Aorta (tissue), 5 donors: ENCODE data around the gene BIK. TPM values are rescaled to one million over a fixed set of nuclear protein-coding genes. Genes with fewer than 3 reads are reported as not detected.
"Not testable (repeated sequence)": the region's sequence is repeated elsewhere in the genome, so short reads cannot be mapped to it uniquely, and the experiment has no call there.

Experiments used
- ATAC-seq: fragments of 200-7000 bp; cut with Tn5 transposase; one replicate; pipeline ENCODE4 v1.9.1; 2022; ENCODE audit warnings: moderate library complexity; ENCODE audit not compliant: low FRiP score
- DNase-seq, 2 donors: peaks; one replicate each; pipeline ENCODE4 v3.0.0-alpha.2; 2020
- H3K27ac ChIP-seq, 2 donors: one replicate each; pipeline ENCODE4 v1.5.1; 2013; ENCODE audit warnings: low read length in 2 of 2, mild to moderate bottlenecking in 2 of 2, moderate library complexity in 2 of 2, control low read depth in 1 of 2, inconsistent platforms in 1 of 2, low read depth in 1 of 2
- H3K27me3 ChIP-seq, 2 donors: one replicate each; pipeline ENCODE4 v1.6.1; 2013; ENCODE audit warnings: control low read depth in 1 of 2, low read length in 1 of 2, mild to moderate bottlenecking in 1 of 2, moderate library complexity in 1 of 2; ENCODE audit not compliant: insufficient read depth in 2 of 2, control insufficient read depth in 1 of 2
- H3K36me3 ChIP-seq, 2 donors: one replicate each; pipeline ENCODE4 v1.6.1; 2013; ENCODE audit warnings: control low read depth in 1 of 2, low read length in 1 of 2, mild to moderate bottlenecking in 1 of 2; ENCODE audit not compliant: insufficient read depth in 2 of 2, control insufficient read depth in 1 of 2
- H3K4me1 ChIP-seq, 2 donors: one replicate each; pipeline ENCODE4 v1.6.1; 2013; ENCODE audit warnings: low read length in 2 of 2, control low read depth in 1 of 2, mild to moderate bottlenecking in 1 of 2, moderate library complexity in 1 of 2; ENCODE audit not compliant: insufficient read depth in 2 of 2, control insufficient read depth in 1 of 2
- H3K4me3 ChIP-seq, 2 donors: one replicate each; pipeline ENCODE4 v1.5.1; 2013; ENCODE audit warnings: low read length in 2 of 2, control low read depth in 1 of 2, mild to moderate bottlenecking in 1 of 2
- H3K9me3 ChIP-seq: one replicate; pipeline ENCODE4 v1.6.1; 2013; ENCODE audit warnings: mild to moderate bottlenecking, low read length; ENCODE audit not compliant: control insufficient read depth
- WGBS, 2 donors: extraction: QIAGEN DNeasy Blood & Tissue Kit; methylation state at CpG; one replicate each; pipeline ENCODE4 v1.1.7; 2013; 5-methylcytosine and 5-hydroxymethylcytosine counted together
- intact Hi-C, 2 donors: fragments of 100-400 bp; cut with DNase I; formaldehyde crosslinking; loops; one replicate each; pipeline versions ENCODE4 v1.14.2 to v1.15.0; 2022
- polyA plus RNA-seq, 2 donors: library from polyadenylated mRNA; stranded (reverse); fragments of 200-250 nt; gene quantifications; one replicate each; pipeline ENCODE4 v1.2.3, GENCODE V29; 2013
- total RNA-seq, 2 donors: library from RNA; stranded (reverse); fragmentation: NEBNext Ultra II Directional; extraction: Animal tissue kit (Norgen Biotek cat#: 25700); gene quantifications; one replicate each; pipeline ENCODE4 v1.2.1, GENCODE V29; 2021
- donor health status: healthy with polysubstance abuse.
- donor health status: Bipolar disorder and iron deficiency.
- donor health status: DM: no; HTN: no; CAD: no.
- donor health status: DM: no; HTN: no; CAD: no.
- donor health status: DM: yes; HTN: yes; CAD: no.

BIK gene
- total and polyA plus RNA-seq, 4 donors = 0.23 to 1.6 TPM; not detected in 2

DNA sequence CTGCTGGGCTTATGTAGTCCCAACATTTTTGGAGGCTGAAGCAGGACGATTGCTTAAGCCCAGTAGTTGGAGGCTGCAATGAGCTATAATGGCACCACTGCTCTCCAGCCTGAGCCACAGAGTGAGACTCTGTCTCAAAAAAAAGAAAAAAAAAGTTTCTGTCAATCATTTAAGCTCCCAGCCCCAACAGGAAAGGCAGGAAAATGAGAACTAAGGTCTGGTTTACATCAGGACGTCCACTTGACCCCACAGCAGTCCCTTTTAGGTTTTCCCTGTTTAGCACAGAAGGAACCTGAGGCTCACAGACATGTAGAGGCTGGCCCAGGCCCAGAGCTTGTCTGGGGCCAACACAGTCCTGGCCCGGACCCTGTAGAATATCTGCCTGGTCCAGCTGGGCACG, 12.2 kb upstream of the BIK start:
- DNase-seq (no peak), ATAC-seq (no peak)
- no peaks in the 10 kb centered on the region for H3K36me3 ChIP-seq
- no peaks in the 10 kb centered on the region for H3K4me1 ChIP-seq
- no peak overlapping the region for H3K27ac ChIP-seq
- no peak overlapping the region for H3K4me3 ChIP-seq
- peaks cover 2% of the 10 kb centered on the region for H3K9me3 ChIP-seq
- 43 to 63% methylated on average over 4 of the region's 4 CpGs for WGBS, 2 donors
- intact Hi-C loops = no loop called here
- H3K27me3 ChIP-seq = no peaks in the 10 kb centered on the region

- intact Hi-C loops = no loop called here
- Histone ChIP-seq H3K27me3 (no peaks in the 10 kb centered on the region), H3K27ac (no peak overlapping the region), H3K4me1 (no peaks in the 10 kb centered on the region), H3K36me3 (no peaks in the 10 kb centered on the region), H3K4me3 (no peak overlapping the region), H3K9me3 (peaks cover 2% of the 10 kb centered on the region)
- WGBS, 2 donors = 66 to 72% methylated on average over 4 of the region's 4 CpGs
- ATAC-seq = no peak
- no peak for DNase-seq
Observed at GRCh38 chr22:43099095-43099494, 11.5 kb upstream of the BIK start.

GRCh38 chr22:43100225-43100624, 10.3 kb upstream of the BIK start:
- no peak overlapping the region for H3K4me3 ChIP-seq
- H3K4me1 ChIP-seq = no peaks in the 10 kb centered on the region
- H3K27me3 ChIP-seq = no peaks in the 10 kb centered on the region
- ATAC-seq (no peak), DNase-seq (no peak)
- 73% methylated on average over 5 of the region's 5 CpGs for WGBS, 2 donors
- peaks cover 2% of the 10 kb centered on the region for H3K9me3 ChIP-seq
- H3K27ac ChIP-seq = no peak overlapping the region
- no peaks in the 10 kb centered on the region for H3K36me3 ChIP-seq
- intact Hi-C loops = no loop called here

GRCh38 chr22:43101306-43101705, 9.2 kb upstream of the BIK start:
- DNase-seq (no peak), ATAC-seq (no peak)
- Histone ChIP-seq H3K4me3 (no peak overlapping the region), H3K27ac (no peak overlapping the region), H3K4me1 (no peaks in the 10 kb centered on the region), H3K36me3 (no peaks in the 10 kb centered on the region), H3K27me3 (no peaks in the 10 kb centered on the region), H3K9me3 (peaks cover 2% of the 10 kb centered on the region)
- intact Hi-C loops = no loop called here
- 80 to 81% methylated on average over 7 of the region's 7 CpGs for WGBS, 2 donors

- H3K27ac ChIP-seq, H3K9me3 ChIP-seq, H3K4me1 ChIP-seq, H3K36me3 ChIP-seq, H3K4me3 ChIP-seq, H3K27me3 ChIP-seq, DNase-seq, intact Hi-C loops, ATAC-seq: not testable (repeated sequence)
- WGBS, 2 donors = 75 to 81% methylated on average over 15 of the region's 15 CpGs
Observed at GRCh38 chr22:43104056-43104625, 6.4 kb upstream of the BIK start.

DNA sequence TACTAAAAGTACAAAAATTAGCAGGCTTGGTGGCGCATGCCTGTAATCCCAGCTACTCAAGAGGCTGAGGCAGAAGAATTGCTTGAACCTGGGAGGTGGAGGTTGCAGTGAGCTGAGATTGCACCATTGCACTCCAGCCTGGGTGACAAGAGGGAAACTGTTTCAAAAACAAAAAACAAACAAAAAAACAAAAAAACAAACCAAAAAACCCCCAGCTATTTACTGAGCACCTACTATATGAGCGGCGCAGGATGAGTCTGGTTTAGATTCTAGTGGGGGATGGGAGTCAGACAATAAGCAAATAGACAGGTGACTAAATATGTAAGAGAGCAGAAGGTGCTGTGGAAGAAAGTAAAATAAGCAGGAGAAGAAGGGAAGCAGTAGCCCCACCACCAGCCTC, 5.6 kb upstream of the BIK start:
- ATAC-seq, H3K27ac ChIP-seq, H3K36me3 ChIP-seq, H3K27me3 ChIP-seq, intact Hi-C loops, DNase-seq, H3K4me3 ChIP-seq, H3K4me1 ChIP-seq, H3K9me3 ChIP-seq: not testable (repeated sequence)
- 96 to 97% methylated on average over 3 of the region's 3 CpGs for WGBS, 2 donors

GRCh38 chr22:43106302-43106701, 4.2 kb upstream of the BIK start:
- intact Hi-C loops = no loop called here
- H3K4me1 ChIP-seq = no peaks in the 10 kb centered on the region
- WGBS, 2 donors = 90 to 92% methylated on average over 8 of the region's 8 CpGs
- no peaks in the 10 kb centered on the region for H3K9me3 ChIP-seq
- H3K36me3 ChIP-seq = no peaks in the 10 kb centered on the region
- no peak overlapping the region for H3K4me3 ChIP-seq
- ATAC-seq (no peak), DNase-seq (no peak)
- no peak overlapping the region for H3K27ac ChIP-seq
- no peaks in the 10 kb centered on the region for H3K27me3 ChIP-seq

DNA sequence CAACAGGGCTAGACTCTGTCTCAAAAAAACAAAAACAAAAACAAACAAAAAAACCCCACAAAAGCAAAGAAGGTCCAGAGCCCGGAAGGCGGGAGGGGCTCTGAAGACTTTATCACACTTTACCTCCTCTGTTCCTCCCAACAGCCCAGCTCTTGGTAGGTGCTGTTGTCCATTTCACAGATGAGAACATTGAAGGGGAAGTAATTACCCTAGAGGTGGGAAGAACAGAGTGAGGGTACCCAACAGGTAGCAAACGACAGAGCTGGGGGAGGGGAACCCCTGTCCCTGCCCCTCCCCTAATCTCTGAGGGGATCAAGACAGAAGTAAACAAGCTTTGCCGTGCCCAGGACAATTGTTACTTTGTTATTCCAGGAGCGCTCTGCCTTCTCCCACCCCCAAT, 1.0 kb upstream of the BIK start:
- 38 to 40% methylated on average over 5 of the region's 5 CpGs for WGBS, 2 donors
- ATAC-seq = no peak
- H3K36me3 ChIP-seq = no peaks in the 10 kb centered on the region
- H3K27me3 ChIP-seq = no peaks in the 10 kb centered on the region
- intact Hi-C loops = no loop called here
- DNase-seq = no peak
- H3K4me1 ChIP-seq = no peaks in the 10 kb centered on the region
- H3K27ac ChIP-seq = no peak overlapping the region
- H3K4me3 ChIP-seq = no peak overlapping the region
- H3K9me3 ChIP-seq = no peaks in the 10 kb centered on the region

GRCh38 chr22:43109921-43110443, 568 bp upstream of the BIK start:
- WGBS, 2 donors = 2 to 5% methylated on average over 28 to 32 of the region's 32 CpGs
- H3K36me3 ChIP-seq = no peaks in the 10 kb centered on the region
- peak overlapping the region; percentile 18 to 19 for H3K4me3 ChIP-seq
- H3K27ac ChIP-seq = no peak overlapping the region
- no peaks in the 10 kb centered on the region for H3K27me3 ChIP-seq
- H3K4me1 ChIP-seq = no peaks in the 10 kb centered on the region
- no peaks in the 10 kb centered on the region for H3K9me3 ChIP-seq
- ATAC-seq = no peak
- no peak for DNase-seq
- intact Hi-C loops = no loop called here
